ENCODE results near the gene CDC73.

Gene CDC73

GRCh38 chr1:193299038-193299437, 177.2 kb downstream of the CDC73 start:
- no peak for DNase-seq

- no peak for DNase-seq
Observed at GRCh38 chr1:193301746-193302145, 179.9 kb downstream of the CDC73 start.

GRCh38 chr1:193303849-193304248, 182.0 kb downstream of the CDC73 start:
- no peak for DNase-seq

Measured in activated CD4-positive, CD25-positive, alpha-beta regulatory T cell treated with anti-CD3 and anti-CD28 coated beads, Interleukin-2, amount 50 U/mL, for 72 hours (primary cell).